CMK (cell line): ENCODE data around the gene VDAC2.
A peak's percentile ranks its signal among the peaks of the same experiment; 100 is the strongest.

Experiments
- DNase-seq: peaks from one replicate; pipeline ENCODE4 v3.0.0-alpha.2; 2010; ENCODE audit warnings: low read depth

VDAC2 gene

GRCh38 chr10:75230600-75231038 is 20.0 kb downstream of the VDAC2 start:
- peak; percentile 65 for DNase-seq

GRCh38 chr10:75231672-75232581 is 21.3 kb downstream of the VDAC2 start:
- DNase-seq = no peak

GRCh38 chr10:75233444-75234016 is 22.9 kb downstream of the VDAC2 start:
- no peak for DNase-seq

GRCh38 chr10:75234017-75234682 is 23.6 kb downstream of the VDAC2 start:
- peak; percentile 49 for DNase-seq

- no peak for DNase-seq
Measured at GRCh38 chr10:75234683-75235374, 24.2 kb downstream of the VDAC2 start.

- peak; percentile 80 for DNase-seq
Measured at GRCh38 chr10:75235375-75236177, 25.0 kb downstream of the VDAC2 start, which contains the start of gene COMTD1. Gene COMTD1 (minus strand): TSS chr10:75235957. CDS start chr10:75235928, 29 bp downstream.

- DNase-seq = no peak
Measured at GRCh38 chr10:75236178-75236825, 25.7 kb downstream of the VDAC2 start.

- no peak for DNase-seq
Measured at GRCh38 chr10:75238182-75239095, 27.8 kb downstream of the VDAC2 start.

GRCh38 chr10:75239096-75239790 is 28.6 kb downstream of the VDAC2 start:
- no peak for DNase-seq

GRCh38 chr10:75240329-75241076 is 29.9 kb downstream of the VDAC2 start:
- no peak for DNase-seq

- no peak for DNase-seq
Measured at GRCh38 chr10:75243426-75243825, 32.8 kb downstream of the VDAC2 start.

GRCh38 chr10:75244487-75245353 is 34.1 kb downstream of the VDAC2 start:
- DNase-seq = no peak

- no peak for DNase-seq
Measured at GRCh38 chr10:75245354-75246250, 35.0 kb downstream of the VDAC2 start.

GRCh38 chr10:75246506-75246905 is 35.9 kb downstream of the VDAC2 start:
- no peak for DNase-seq

- DNase-seq = no peak
Measured at GRCh38 chr10:75247797-75248196, 37.2 kb downstream of the VDAC2 start.

GRCh38 chr10:75250934-75251333 is 40.3 kb downstream of the VDAC2 start:
- no peak for DNase-seq
